Measurements from ENCODE around the gene GZMM.

The GZMM gene

GRCh38 chr19:567296-567900 lies 23.5 kb downstream of the GZMM start:
- no peak for DNase-seq

DNA sequence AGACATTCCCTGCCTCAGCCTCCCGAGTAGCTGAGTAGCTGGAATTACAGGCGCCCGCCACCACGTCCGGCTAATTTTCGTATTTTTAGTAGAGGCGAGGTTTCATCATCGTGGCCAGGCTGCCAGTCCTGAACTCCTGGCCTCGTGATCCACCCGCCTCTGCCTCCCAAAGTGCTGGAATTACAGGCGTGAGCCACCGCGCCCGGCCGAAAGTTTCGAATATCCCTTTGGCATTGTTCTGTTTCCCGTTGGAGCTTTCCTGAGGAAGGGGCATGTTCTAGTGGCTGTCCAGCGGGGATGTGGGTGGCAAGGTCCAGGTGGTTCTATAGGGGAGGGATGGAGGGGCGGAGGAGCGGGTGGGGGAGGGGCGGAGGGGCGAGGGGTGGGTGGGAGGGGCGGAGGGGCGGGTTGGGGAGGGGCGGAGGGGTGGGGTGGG lies 26.4 kb downstream of the GZMM start:
- DNase-seq: no peak

DNA sequence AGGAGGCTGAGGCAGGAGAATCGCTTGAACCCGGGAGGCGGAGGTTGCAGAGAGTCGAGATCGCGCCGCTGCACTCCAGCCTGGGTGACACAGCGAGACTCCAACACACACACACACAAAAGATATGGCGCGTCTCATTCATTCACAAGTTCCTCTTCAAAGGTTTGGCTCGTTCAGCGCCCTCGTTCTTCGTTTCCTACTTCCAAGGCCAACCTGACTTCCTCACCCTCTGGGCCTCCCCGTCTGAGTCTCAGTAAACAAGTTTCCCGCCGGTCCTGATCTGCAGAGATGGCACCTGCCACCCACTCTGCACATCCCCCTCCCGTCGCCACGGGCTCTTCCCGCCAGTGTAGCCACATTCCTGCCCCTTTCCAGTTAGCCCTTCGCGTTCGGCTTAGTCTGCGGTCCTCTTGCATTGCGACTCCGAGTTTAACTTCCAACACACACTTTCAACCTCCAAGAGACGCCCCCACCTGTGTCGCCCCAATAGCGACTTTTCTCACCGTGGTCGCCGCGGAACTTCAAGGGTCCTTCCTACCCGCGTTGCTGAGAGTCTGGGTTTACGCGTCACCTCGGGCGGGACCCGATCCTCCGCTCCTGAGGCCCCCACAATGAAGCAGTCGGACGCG lies 27.2 kb downstream of the GZMM start:
- DNase-seq: peak; percentile 54

DNA sequence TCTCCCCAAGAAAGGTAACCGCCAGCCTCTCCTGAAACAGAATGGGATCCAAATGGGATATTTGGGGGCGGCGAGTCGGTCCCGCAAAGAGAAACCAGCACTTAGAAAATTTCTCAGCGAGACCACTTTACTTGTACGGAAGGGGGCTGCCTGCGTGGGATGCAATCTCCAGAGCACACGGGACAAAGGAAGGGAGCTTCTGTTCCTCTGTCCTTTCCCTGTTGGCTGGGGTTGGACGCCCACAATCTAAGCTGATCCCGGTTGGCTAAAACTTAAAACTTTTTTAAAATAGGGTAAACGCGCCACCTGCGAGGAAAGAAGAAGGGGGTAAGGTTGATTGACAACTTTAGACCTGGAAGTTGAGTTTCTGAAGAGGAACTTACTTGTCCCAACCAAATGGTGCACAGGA lies 27.7 kb downstream of the GZMM start:
- peak; percentile 33 for DNase-seq

GRCh38 chr19:572140-572742 lies 28.4 kb downstream of the GZMM start, which contains the start of gene BSG:
BSG (plus strand) TSS chr19:572596; CDS start chr19:572635, 39 bp downstream.
- peak; percentile 96 for DNase-seq

- DNase-seq: no peak
These were observed 29.1 kb downstream of the GZMM start for GRCh38 chr19:572743-573518.

DNA sequence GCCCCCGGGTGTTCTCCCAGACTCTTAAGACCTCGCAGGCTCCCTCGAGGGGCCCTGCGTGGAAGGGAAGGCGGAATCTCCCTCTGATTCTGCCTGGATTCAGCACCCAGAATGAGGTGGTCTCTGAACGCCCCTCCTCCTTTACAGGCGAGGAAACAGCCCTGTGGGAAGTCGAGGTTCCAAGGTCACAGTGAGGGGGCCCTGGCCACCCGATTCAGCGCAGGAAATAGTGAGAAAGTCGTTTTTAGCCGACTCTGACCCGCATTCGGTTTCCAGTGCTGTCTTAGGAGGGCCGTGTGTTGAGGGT lies 29.6 kb downstream of the GZMM start:
- no peak for DNase-seq

DNA sequence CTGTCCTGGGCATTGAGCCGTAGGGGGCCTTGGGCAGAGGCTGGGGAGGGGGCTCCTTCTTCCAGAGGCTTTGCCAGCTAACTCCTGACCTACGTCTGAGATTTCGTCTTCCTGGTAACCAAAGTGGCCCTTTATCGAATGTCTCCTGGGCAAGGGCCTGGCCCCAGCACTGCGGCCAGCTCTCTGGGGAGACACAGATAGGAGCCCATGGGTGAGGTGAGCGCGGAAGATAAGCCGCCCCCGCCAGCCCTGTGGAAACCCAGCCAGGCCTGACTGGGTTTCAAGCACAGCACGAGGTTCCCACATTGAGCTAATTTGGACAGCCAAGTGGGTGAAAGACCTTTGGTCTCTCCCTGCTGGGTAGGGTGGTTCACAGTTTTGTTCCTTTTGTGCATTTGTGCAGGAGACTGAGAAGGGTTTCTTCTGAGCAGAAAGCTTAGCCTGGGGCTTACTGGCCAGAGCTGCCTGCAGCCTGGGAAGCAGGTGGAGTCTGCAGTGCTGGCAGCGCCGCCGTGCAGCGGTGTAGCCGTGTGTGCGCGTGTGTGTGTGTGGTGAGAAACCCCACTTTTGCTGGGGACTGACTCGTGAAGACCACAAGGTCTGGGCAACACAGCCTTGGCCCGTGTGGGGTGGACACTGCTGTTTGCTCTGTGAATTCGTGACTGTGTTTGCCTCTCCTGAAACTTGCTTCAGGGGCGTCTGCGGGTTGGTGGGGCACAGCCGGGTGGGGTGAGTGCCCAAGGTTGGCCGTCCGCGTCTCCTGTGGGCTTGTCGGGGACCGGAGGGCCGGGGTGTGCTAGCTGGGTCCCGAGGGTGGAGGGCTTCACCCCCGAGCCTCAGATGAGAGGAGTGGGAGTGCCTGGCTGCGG lies 31.0 kb downstream of the GZMM start:
- no peak for DNase-seq

- no peak for DNase-seq
These were observed 32.0 kb downstream of the GZMM start for GRCh38 chr19:575527-576506.

GRCh38 chr19:576768-577438 lies 33.0 kb downstream of the GZMM start:
- DNase-seq: no peak

- no peak for DNase-seq
These were observed 33.9 kb downstream of the GZMM start for GRCh38 chr19:577439-578392.

DNA sequence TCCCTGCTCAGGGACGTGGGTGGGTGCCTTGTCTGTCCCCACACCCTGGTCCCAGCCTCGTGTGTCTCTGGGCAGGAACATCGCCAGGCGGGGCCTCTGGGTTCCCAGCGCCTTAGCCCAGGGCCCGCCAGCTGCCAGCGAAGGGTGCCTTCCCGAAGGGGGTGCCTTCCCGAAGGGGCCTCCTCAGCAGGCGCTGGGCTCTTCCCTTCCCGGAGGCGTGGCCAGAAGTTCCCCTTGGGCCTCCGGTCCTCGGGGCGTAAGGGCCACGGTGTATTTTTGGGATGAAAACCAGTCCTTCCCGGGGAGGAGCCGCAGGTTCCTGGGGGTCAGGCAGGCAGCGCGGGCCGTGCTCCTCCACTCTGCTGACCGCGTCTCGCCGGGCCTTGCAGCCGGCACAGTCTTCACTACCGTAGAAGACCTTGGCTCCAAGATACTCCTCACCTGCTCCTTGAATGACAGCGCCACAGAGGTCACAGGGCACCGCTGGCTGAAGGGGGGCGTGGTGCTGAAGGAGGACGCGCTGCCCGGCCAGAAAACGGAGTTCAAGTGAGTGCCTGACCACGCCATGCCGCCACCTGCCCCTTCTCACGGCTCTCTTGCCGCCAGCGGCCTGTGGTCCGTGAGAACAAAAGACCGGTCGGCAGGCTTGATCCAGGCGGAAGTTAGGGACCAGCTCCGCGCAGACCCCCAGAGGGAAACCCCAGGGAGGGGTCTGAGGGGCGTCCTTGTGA lies 35.4 kb downstream of the GZMM start:
- DNase-seq: no peak

DNA sequence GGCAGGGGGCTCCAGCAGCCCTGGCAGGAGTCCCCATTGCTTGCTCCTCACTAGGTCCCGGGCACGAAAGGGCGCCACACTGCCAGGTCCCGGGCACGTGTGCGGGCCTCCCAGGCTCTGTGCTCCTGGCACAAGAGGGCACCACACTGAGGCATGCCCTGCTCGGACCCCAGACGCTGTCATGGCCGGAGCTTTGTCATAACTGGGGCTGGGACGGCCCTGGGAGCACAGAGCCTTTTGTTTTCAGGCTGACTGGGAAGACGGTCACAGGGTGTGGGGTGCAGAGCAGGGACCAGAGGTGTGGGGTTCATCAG lies 35.9 kb downstream of the GZMM start:
- DNase-seq: no peak

DNA sequence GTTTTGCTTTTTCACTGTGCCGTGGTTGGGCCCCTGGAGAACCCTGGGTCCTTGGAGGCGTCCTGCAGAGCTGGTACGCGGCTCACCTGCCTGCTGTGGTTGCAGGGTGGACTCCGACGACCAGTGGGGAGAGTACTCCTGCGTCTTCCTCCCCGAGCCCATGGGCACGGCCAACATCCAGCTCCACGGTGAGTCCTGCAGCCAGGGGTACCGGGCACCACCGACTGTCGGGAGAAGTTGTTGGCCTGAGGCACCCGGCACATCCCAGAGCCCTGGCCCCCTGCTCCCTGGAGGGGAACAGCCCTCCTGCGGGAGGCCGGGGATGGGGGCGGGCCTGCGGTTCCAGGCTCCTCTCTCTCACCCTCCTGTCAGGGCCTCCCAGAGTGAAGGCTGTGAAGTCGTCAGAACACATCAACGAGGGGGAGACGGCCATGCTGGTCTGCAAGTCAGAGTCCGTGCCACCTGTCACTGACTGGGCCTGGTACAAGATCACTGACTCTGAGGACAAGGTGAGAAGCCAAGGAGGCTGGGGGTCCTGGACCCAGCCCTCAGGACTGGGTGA lies 36.5 kb downstream of the GZMM start:
- no peak for DNase-seq

DNA sequence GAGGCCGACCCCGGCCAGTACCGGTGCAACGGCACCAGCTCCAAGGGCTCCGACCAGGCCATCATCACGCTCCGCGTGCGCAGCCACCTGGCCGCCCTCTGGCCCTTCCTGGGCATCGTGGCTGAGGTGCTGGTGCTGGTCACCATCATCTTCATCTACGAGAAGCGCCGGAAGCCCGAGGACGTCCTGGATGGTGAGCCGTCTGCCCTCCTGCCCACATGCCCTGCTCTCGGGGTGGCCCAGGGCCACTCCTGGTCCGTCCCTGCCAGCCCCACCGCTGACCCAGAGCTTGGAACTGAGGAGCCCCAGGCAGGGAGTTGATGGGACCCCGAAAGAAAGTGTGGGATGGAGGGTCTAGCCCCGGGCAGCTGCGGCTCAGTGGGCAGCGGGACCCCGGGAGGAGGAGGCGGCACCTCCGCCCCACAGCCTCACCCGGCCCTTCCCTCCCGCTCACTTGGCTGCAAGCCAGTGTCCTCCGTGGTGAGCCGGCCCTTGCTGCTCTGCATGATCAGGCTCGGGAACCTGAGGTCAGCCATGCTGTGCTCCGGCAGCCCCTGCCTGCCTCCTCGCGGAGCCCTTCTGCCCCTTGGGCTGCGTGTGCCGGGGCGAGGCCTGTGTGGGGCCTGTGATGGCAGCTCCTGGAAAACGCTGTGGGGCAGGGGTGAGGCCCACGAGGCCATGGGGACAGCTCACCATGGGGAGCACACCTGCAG lies 37.7 kb downstream of the GZMM start:
- DNase-seq: no peak

- no peak for DNase-seq
These were observed 38.8 kb downstream of the GZMM start for GRCh38 chr19:582497-583197.

DNA sequence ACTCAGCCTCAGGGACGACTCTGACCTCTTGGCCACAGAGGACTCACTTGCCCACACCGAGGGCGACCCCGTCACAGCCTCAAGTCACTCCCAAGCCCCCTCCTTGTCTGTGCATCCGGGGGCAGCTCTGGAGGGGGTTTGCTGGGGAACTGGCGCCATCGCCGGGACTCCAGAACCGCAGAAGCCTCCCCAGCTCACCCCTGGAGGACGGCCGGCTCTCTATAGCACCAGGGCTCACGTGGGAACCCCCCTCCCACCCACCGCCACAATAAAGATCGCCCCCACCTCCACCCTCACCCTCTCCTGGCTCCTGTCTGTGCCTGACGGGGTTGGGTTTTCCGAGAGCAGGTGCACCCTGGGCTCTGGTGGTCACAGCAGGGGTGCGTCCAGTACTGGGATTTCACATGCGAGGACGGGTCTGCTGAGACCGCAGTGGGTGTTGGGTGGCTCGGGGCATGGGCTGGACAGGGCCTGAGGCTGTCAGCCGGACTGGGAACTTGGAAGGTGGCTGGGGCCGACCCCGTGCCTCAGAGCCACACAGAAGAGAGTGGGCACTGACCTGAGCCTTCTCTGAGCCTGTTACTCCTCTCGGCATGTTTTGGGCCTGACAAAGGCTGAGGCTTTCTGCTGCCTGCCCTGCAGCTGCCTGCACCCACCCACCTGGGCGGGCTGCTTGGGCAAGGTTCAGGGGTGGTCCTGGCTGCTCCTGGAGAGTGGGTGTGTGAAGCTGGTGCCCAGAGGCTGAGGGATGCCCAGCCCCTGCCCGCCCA lies 39.5 kb downstream of the GZMM start:
- DNase-seq: no peak

Data from GDM1 (cell line).